ENCODE results near the gene HEMK1.

HEMK1 gene

GRCh38 chr3:50567011-50567385, 2.3 kb upstream of the HEMK1 start:
- no peak for DNase-seq (ENCODE audit: low read depth)
- TF ChIP-seq CTCF (IDR thresholded peaks at IDR 0.05; ENCODE audit: insufficient read depth, low read depth, low read length, missing control alignments) = no peak
- H3K4me3 ChIP-seq (ENCODE audit: low read length) = no peak overlapping the region

- DNase-seq (ENCODE audit: low read depth) = peak; percentile 77
- TF ChIP-seq CTCF (IDR thresholded peaks at IDR 0.05; ENCODE audit: insufficient read depth, low read depth, low read length, missing control alignments) = no peak
- H3K4me3 ChIP-seq (ENCODE audit: low read length) = peak within 1 kb of the TSS; percentile 95
These were observed 1.7 kb upstream of the HEMK1 start, which contains the start of gene C3orf18 for GRCh38 chr3:50567386-50568167. TSS of gene C3orf18 (minus strand) at chr3:50567747. CDS start at chr3:50565699, 2,048 bp downstream.

GRCh38 chr3:50570508-50571279, 1.4 kb downstream of the HEMK1 start:
- H3K4me3 ChIP-seq (ENCODE audit: low read length) = peak overlapping the region; percentile 95
- DNase-seq (ENCODE audit: low read depth) = no peak
- TF ChIP-seq CTCF (IDR thresholded peaks at IDR 0.05; ENCODE audit: insufficient read depth, low read depth, low read length, missing control alignments) = no peak

- no peak overlapping the region for H3K4me3 ChIP-seq (ENCODE audit: low read length)
- no peak for DNase-seq (ENCODE audit: low read depth)
- no peak for TF ChIP-seq CTCF (IDR thresholded peaks at IDR 0.05; ENCODE audit: insufficient read depth, low read depth, low read length, missing control alignments)
These were observed 2.2 kb downstream of the HEMK1 start for GRCh38 chr3:50571486-50571885.

GRCh38 chr3:50572158-50572557, 2.8 kb downstream of the HEMK1 start:
- H3K4me3 ChIP-seq (ENCODE audit: low read length) = no peak overlapping the region
- peak; percentile 73 for DNase-seq (ENCODE audit: low read depth)
- TF ChIP-seq CTCF (IDR thresholded peaks at IDR 0.05; ENCODE audit: insufficient read depth, low read depth, low read length, missing control alignments) = peak; percentile 97

GRCh38 chr3:50572801-50573371, 3.6 kb downstream of the HEMK1 start:
- DNase-seq (ENCODE audit: low read depth) = no peak
- TF ChIP-seq CTCF (IDR thresholded peaks at IDR 0.05; ENCODE audit: insufficient read depth, low read depth, low read length, missing control alignments) = no peak
- H3K4me3 ChIP-seq (ENCODE audit: low read length) = no peak overlapping the region

Measured in epithelial cell of esophagus (primary cell).